ENCODE data around the gene RICTOR. TPM values are rescaled to one million over a fixed set of nuclear protein-coding genes. Genes with fewer than 3 reads are reported as not detected.

Gene RICTOR
- total RNA-seq, 2 experiments from 2014 or later, result 27.7 to 27.8 TPM

GRCh38 chr5:39114155-39114554 is 40.0 kb upstream of the RICTOR start:
- Mint-ChIP-seq H3K27ac (no peak overlapping the region), H3K36me3 (peaks cover 26% of the 10 kb centered on the region), H3K4me3 (no peak overlapping the region), H3K9me3 (no peaks in the 10 kb centered on the region), H3K4me1 (ENCODE audit: low read depth) (peaks cover 38% of the 10 kb centered on the region), H3K27me3 (no peaks in the 10 kb centered on the region)
- ChIA-PET POLR2A (interaction anchor here (0.7 kb wide), 1 partner anchor 276 kb away, joined by 4 read pairs; no protein-coding TSS in a partner anchor), CTCF (interaction anchor here (1.8 to 2.7 kb wide), 3 partner anchors 34 to 262 kb away, joined by 4 to 11 read pairs (median 8); no protein-coding TSS in a partner anchor)
- DNase-seq, result no peak
- intact Hi-C loops (cut with micrococcal nuclease), result no loop called here

DNA sequence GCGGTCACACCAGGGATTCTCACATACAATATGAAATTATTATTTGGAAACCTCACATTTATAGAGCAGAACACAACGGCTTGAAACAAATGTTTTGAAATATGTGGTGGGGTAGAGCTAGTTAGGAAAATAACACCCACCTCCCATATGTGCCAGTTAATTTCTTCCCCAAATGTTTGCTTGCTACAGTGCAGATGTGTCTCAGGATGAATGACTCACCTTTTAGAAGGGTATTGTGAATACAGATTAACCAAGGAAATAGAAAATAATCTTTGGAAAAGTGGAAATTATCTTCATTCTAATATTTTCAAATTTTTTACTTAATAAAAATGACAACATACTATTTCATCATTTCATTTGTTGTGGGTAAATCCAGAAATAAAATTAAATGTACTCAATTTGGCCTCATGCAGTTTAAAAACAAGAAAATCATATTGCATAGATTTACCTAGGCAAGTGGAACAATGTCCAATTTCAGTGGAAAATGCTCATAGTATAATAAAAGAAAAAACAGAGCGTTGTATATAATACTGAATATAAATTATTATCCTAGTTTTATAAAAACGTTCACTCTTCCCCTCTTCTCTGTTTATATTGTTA is 39.3 kb upstream of the RICTOR start:
- ChIA-PET CTCF (interaction anchor here (1.2 to 2.7 kb wide), 2 partner anchors 33 to 104 kb away, joined by 4 to 11 read pairs; no protein-coding TSS in a partner anchor), POLR2A (no interaction called here)
- no peak for DNase-seq
- no peak overlapping the region for H3K27ac Mint-ChIP-seq
- H3K27me3 Mint-ChIP-seq, result no peaks in the 10 kb centered on the region
- H3K4me1 Mint-ChIP-seq (ENCODE audit: low read depth), result peaks cover 38% of the 10 kb centered on the region
- H3K36me3 Mint-ChIP-seq, result peaks cover 26% of the 10 kb centered on the region
- no peak overlapping the region for H3K4me3 Mint-ChIP-seq
- intact Hi-C loops (cut with micrococcal nuclease), result no loop called here
- H3K9me3 Mint-ChIP-seq, result no peaks in the 10 kb centered on the region

DNA sequence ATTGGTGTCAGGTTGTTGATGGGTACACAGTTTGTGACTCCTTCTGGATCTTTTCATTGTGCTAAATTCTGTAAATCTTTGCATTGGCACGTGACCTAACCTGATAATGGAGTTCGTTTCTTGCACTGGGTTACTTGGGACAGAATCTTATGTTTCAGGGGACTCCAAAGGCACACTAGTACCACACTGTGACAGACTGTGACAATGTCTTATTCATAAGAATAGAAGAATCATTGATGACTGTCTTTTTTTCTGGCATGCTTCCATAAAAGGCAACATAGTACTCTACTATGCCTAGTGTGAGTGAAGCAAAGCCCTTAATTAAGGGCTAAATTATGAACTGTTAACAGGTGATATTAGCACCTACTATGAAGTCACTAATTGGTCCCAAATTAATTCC is 35.4 kb upstream of the RICTOR start:
- H3K4me3 Mint-ChIP-seq, result no peak overlapping the region
- no peaks in the 10 kb centered on the region for H3K9me3 Mint-ChIP-seq
- H3K27ac Mint-ChIP-seq, result peak overlapping the region; percentile 68
- no peak for DNase-seq
- ChIA-PET CTCF (no interaction called here), POLR2A (no interaction called here)
- H3K36me3 Mint-ChIP-seq, result peaks cover 11% of the 10 kb centered on the region
- peaks cover 10% of the 10 kb centered on the region for H3K4me1 Mint-ChIP-seq (ENCODE audit: low read depth)
- H3K27me3 Mint-ChIP-seq, result no peaks in the 10 kb centered on the region
- intact Hi-C loops (cut with micrococcal nuclease), result no loop called here

- ChIA-PET POLR2A (no interaction called here), CTCF (no interaction called here)
- no peak for DNase-seq
- Mint-ChIP-seq H3K27me3 (no peaks in the 10 kb centered on the region), H3K27ac (peak overlapping the region; percentile 40), H3K4me1 (ENCODE audit: low read depth) (peaks cover 10% of the 10 kb centered on the region), H3K36me3 (peaks cover 13% of the 10 kb centered on the region), H3K4me3 (no peak overlapping the region), H3K9me3 (no peaks in the 10 kb centered on the region)
- intact Hi-C loops (cut with micrococcal nuclease), result no loop called here
These were observed 34.8 kb upstream of the RICTOR start for GRCh38 chr5:39108987-39109386.

- no peak for DNase-seq
- ChIA-PET POLR2A (no interaction called here), CTCF (no interaction called here)
- peaks cover 11% of the 10 kb centered on the region for H3K4me1 Mint-ChIP-seq (ENCODE audit: low read depth)
- no peak overlapping the region for H3K4me3 Mint-ChIP-seq
- H3K27me3 Mint-ChIP-seq, result no peaks in the 10 kb centered on the region
- H3K27ac Mint-ChIP-seq, result no peak overlapping the region
- H3K36me3 Mint-ChIP-seq, result peaks cover 22% of the 10 kb centered on the region
- H3K9me3 Mint-ChIP-seq, result no peaks in the 10 kb centered on the region
- intact Hi-C loops (cut with micrococcal nuclease), result no loop called here
These were observed 33.2 kb upstream of the RICTOR start for GRCh38 chr5:39107350-39107749.

- no peaks in the 10 kb centered on the region for H3K27me3 Mint-ChIP-seq
- intact Hi-C loops (cut with micrococcal nuclease), result no loop called here
- H3K36me3 Mint-ChIP-seq, result peaks cover 22% of the 10 kb centered on the region
- no peak for DNase-seq
- CTCF ChIA-PET, result no interaction called here
- POLR2A ChIA-PET, result no interaction called here
- H3K4me3 Mint-ChIP-seq, result no peak overlapping the region
- peaks cover 15% of the 10 kb centered on the region for H3K4me1 Mint-ChIP-seq (ENCODE audit: low read depth)
- no peaks in the 10 kb centered on the region for H3K9me3 Mint-ChIP-seq
- H3K27ac Mint-ChIP-seq, result no peak overlapping the region
These were observed 32.1 kb upstream of the RICTOR start for GRCh38 chr5:39106322-39106721.

DNA sequence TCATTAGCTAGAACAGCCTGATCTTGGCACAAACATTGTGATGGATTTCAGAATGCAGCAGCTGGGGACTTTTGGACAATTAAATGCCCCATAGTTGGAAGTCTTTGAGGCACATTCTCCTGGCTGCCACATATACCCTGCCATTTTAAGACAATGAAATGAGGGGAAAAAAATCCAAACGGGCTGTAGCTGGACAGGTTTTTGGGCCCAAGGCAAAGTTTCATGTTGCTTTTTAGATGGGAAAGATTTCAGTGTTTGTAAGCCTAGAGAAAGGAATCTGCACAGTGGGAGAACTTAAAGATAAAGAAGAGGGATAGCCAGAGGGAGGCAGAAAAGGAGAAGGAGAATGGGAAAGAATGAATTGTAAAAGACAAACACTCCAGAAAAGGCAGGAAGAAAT is 30.0 kb upstream of the RICTOR start:
- no peak overlapping the region for H3K4me3 Mint-ChIP-seq
- intact Hi-C loops (cut with micrococcal nuclease), result no loop called here
- H3K27ac Mint-ChIP-seq, result peak overlapping the region; percentile 1
- no peaks in the 10 kb centered on the region for H3K27me3 Mint-ChIP-seq
- H3K9me3 Mint-ChIP-seq, result no peaks in the 10 kb centered on the region
- peaks cover 18% of the 10 kb centered on the region for H3K36me3 Mint-ChIP-seq
- ChIA-PET POLR2A (no interaction called here), CTCF (interaction anchor here (0.7 to 2.1 kb wide), 4 partner anchors 11 to 178 kb away, joined by 3 to 10 read pairs (median 4); no protein-coding TSS in a partner anchor)
- no peak for DNase-seq
- H3K4me1 Mint-ChIP-seq (ENCODE audit: low read depth), result peaks cover 28% of the 10 kb centered on the region

DNA sequence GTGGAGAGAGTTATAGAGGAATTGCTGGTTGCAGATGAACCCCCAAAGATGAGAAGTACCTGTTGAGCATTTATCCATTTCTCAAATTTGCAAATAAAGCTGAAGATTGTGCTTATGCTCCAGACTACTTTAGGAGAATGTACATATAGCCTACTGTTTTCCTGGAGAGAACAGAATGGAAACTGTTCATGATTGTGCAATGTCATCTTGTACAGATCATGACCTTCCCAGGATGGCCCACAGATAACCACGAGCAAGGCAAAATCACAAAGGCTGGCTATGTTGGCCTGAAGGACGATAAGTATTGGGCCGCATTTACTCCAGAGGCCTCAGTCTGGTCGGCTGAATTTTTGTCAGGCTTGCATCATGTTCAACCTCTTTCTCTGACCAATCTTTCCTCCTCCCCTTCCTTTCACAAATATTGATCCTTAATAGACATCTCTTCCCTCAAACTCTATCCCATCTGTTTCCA is 28.5 kb upstream of the RICTOR start:
- POLR2A ChIA-PET, result no interaction called here
- no peak overlapping the region for H3K4me3 Mint-ChIP-seq
- H3K36me3 Mint-ChIP-seq, result peaks cover 16% of the 10 kb centered on the region
- DNase-seq, result no peak
- CTCF ChIA-PET, result no interaction called here
- no peaks in the 10 kb centered on the region for H3K9me3 Mint-ChIP-seq
- intact Hi-C loops (cut with micrococcal nuclease), result no loop called here
- H3K4me1 Mint-ChIP-seq (ENCODE audit: low read depth), result peaks cover 27% of the 10 kb centered on the region
- H3K27me3 Mint-ChIP-seq, result no peaks in the 10 kb centered on the region
- H3K27ac Mint-ChIP-seq, result no peak overlapping the region

- Mint-ChIP-seq H3K36me3 (peaks cover 12% of the 10 kb centered on the region), H3K27ac (peak overlapping the region; percentile 82), H3K4me1 (ENCODE audit: low read depth) (peaks cover 27% of the 10 kb centered on the region), H3K9me3 (no peaks in the 10 kb centered on the region), H3K27me3 (no peaks in the 10 kb centered on the region), H3K4me3 (no peak overlapping the region)
- CTCF ChIA-PET, result interaction anchor here (0.9 to 4.0 kb wide), 4 partner anchors 20 to 182 kb away, joined by 3 to 19 read pairs (median 3); no protein-coding TSS in a partner anchor
- intact Hi-C loops (cut with micrococcal nuclease), result no loop called here
- DNase-seq, result no peak
- POLR2A ChIA-PET, result interaction anchor here (0.6 kb wide), 1 partner anchor 660 kb away, joined by 3 read pairs; no protein-coding TSS in a partner anchor
These were observed 26.7 kb upstream of the RICTOR start for GRCh38 chr5:39100851-39101396.

DNA sequence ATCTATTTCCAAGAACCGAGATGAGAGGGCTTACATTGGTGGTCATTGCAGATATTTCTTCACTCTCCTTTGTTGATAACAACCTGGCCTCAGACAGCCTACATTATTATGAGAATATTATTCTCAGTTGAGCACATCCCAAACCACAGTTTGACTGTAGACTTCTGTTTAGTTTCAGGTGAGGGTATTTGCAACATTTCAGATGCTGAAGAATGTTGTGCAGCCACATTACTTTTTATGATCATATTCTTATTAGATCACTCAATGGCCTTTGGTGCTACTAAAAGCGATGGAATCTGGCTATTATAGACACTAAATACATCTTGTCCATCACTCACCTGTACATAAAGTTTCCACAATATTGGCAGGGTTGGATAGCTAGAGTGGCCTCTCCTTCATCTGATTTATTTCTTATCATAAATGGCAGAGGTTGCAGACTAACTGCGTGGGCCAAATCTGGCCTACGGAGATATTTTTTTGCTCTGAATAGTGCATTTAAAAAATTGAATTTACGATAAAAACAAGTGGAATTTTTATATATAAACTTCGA is 26.2 kb upstream of the RICTOR start:
- POLR2A ChIA-PET, result interaction anchor here (0.6 kb wide), 1 partner anchor 659 kb away, joined by 3 read pairs; no protein-coding TSS in a partner anchor
- H3K27ac Mint-ChIP-seq, result no peak overlapping the region
- intact Hi-C loops (cut with micrococcal nuclease), result no loop called here
- no peak overlapping the region for H3K4me3 Mint-ChIP-seq
- peaks cover 12% of the 10 kb centered on the region for H3K36me3 Mint-ChIP-seq
- H3K27me3 Mint-ChIP-seq, result no peaks in the 10 kb centered on the region
- peaks cover 27% of the 10 kb centered on the region for H3K4me1 Mint-ChIP-seq (ENCODE audit: low read depth)
- no peak for DNase-seq
- H3K9me3 Mint-ChIP-seq, result no peaks in the 10 kb centered on the region
- CTCF ChIA-PET, result interaction anchor here (0.5 to 4.0 kb wide), 4 partner anchors 20 to 105 kb away, joined by 3 to 19 read pairs (median 3); no protein-coding TSS in a partner anchor

- Mint-ChIP-seq H3K36me3 (peaks cover 12% of the 10 kb centered on the region), H3K9me3 (no peaks in the 10 kb centered on the region), H3K4me3 (no peak overlapping the region), H3K27ac (no peak overlapping the region), H3K27me3 (no peaks in the 10 kb centered on the region), H3K4me1 (ENCODE audit: low read depth) (peaks cover 27% of the 10 kb centered on the region)
- ChIA-PET POLR2A (no interaction called here), CTCF (interaction anchor here (0.5 to 4.0 kb wide), 3 partner anchors 19 to 104 kb away, joined by 3 to 19 read pairs (median 3); no protein-coding TSS in a partner anchor)
- DNase-seq, result no peak
- intact Hi-C loops (cut with micrococcal nuclease), result no loop called here
These were observed 25.6 kb upstream of the RICTOR start for GRCh38 chr5:39099831-39100230.

GRCh38 chr5:39093352-39093751 is 19.2 kb upstream of the RICTOR start:
- no peak for DNase-seq
- Mint-ChIP-seq H3K36me3 (no peaks in the 10 kb centered on the region), H3K4me1 (ENCODE audit: low read depth) (peaks cover 4% of the 10 kb centered on the region), H3K27me3 (peaks cover 15% of the 10 kb centered on the region), H3K27ac (no peak overlapping the region), H3K9me3 (no peaks in the 10 kb centered on the region), H3K4me3 (no peak overlapping the region)
- ChIA-PET CTCF (interaction anchor here (1.5 kb wide), 1 partner anchor 11 kb away, joined by 4 read pairs; no protein-coding TSS in a partner anchor), POLR2A (no interaction called here)
- intact Hi-C loops (cut with micrococcal nuclease), result no loop called here
